ENCODE results near the gene EEPD1. TPM values are rescaled to one million over a fixed set of nuclear protein-coding genes. Genes with fewer than 3 reads are reported as not detected.

The EEPD1 gene
- total RNA-seq, 1 experiment from 2014 or later = 48.0 TPM

DNA sequence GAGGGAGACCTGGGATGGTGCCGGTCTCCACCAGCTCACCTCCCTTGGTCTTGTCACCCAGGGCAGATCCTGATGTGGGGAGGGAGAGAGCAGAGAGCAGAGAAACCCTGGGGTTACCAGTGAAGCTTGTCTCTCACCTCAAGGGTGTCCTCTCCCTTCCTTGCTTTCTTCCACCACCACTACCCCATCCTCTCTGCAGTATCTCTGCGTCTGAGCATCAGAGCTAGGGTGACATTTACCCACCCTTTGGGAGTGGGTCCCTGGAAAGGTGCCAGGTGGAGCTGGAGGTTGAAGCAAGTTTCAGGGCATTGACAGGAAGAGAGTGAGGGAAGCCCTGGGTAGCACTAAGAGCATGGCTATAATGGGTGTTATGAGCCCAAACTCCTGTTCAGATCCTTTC lies 161.4 kb downstream of the EEPD1 start:
- CTCF ChIA-PET = no interaction called here
- no TSS peak for BruUV-seq (replicated peaks)

DNA sequence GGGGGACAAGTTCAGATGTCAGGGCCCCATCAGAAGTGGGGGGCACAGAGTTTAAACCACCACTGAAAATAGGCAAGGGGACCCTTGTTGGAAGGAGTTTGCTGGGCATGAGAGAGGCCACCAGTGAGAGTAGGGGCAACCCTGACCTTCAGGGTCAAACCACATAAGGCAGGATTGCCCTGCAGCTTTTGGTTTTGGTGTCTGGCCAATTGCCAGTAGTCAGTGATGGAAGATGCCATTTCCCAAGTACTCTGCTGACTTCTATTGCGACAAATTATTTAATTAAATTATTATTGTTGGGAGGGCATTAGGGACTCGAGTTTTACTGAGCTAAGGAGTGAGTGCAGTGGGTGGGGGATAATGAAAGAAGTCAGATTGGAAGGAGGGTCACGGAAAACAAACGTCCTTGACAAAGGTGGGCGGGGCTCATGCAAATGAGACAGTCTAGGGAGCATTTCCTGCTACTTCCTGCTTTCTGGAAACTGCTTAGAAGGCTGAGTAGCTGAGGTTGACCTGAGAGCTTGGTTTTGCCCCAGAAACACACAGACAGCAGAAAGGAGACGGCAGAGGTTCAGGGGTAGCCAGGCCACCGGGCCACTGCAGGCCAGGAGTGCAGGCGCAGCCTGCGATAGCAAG lies 162.4 kb downstream of the EEPD1 start:
- no peak overlapping the region for H3K4me3 ChIP-seq (ENCODE audit: low read depth in 2 of 2, low read length in 2 of 2)
- TF ChIP-seq, protein P1, sequence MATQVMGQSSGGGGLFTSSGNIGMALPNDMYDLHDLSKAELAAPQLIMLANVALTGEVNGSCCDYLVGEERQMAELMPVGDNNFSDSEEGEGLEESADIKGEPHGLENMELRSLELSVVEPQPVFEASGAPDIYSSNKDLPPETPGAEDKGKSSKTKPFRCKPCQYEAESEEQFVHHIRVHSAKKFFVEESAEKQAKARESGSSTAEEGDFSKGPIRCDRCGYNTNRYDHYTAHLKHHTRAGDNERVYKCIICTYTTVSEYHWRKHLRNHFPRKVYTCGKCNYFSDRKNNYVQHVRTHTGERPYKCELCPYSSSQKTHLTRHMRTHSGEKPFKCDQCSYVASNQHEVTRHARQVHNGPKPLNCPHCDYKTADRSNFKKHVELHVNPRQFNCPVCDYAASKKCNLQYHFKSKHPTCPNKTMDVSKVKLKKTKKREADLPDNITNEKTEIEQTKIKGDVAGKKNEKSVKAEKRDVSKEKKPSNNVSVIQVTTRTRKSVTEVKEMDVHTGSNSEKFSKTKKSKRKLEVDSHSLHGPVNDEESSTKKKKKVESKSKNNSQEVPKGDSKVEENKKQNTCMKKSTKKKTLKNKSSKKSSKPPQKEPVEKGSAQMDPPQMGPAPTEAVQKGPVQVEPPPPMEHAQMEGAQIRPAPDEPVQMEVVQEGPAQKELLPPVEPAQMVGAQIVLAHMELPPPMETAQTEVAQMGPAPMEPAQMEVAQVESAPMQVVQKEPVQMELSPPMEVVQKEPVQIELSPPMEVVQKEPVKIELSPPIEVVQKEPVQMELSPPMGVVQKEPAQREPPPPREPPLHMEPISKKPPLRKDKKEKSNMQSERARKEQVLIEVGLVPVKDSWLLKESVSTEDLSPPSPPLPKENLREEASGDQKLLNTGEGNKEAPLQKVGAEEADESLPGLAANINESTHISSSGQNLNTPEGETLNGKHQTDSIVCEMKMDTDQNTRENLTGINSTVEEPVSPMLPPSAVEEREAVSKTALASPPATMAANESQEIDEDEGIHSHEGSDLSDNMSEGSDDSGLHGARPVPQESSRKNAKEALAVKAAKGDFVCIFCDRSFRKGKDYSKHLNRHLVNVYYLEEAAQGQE (IDR thresholded peaks at IDR 0.05; ENCODE audit: insufficient read depth in 1 of 2, low read depth in 2 of 2, low read length in 1 of 2) = no peak
- TF ChIP-seq TCF7L2 (IDR thresholded peaks at IDR 0.05; ENCODE audit: low read depth, low read length) (no peak), POLR2AphosphoS5 (IDR thresholded peaks at IDR 0.05; ENCODE audit: low read depth, low read length) (no peak), SIN3A (IDR thresholded peaks at IDR 0.05; ENCODE audit: borderline replicate concordance, insufficient read depth, low read depth, low read length) (no peak)
- TF ChIP-seq, protein P2, sequence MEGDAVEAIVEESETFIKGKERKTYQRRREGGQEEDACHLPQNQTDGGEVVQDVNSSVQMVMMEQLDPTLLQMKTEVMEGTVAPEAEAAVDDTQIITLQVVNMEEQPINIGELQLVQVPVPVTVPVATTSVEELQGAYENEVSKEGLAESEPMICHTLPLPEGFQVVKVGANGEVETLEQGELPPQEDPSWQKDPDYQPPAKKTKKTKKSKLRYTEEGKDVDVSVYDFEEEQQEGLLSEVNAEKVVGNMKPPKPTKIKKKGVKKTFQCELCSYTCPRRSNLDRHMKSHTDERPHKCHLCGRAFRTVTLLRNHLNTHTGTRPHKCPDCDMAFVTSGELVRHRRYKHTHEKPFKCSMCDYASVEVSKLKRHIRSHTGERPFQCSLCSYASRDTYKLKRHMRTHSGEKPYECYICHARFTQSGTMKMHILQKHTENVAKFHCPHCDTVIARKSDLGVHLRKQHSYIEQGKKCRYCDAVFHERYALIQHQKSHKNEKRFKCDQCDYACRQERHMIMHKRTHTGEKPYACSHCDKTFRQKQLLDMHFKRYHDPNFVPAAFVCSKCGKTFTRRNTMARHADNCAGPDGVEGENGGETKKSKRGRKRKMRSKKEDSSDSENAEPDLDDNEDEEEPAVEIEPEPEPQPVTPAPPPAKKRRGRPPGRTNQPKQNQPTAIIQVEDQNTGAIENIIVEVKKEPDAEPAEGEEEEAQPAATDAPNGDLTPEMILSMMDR (IDR thresholded peaks at IDR 0.05) = no peak
- no peaks in the 10 kb centered on the region for H3K36me3 ChIP-seq (ENCODE audit: control insufficient read depth, insufficient read depth, low read length)
- no peak overlapping the region for H3K27ac ChIP-seq (ENCODE audit: low read length)
- ChIA-PET CTCF (no interaction called here), POLR2A (no interaction called here)
- no peaks in the 10 kb centered on the region for H3K27me3 ChIP-seq (ENCODE audit: control insufficient read depth, insufficient read depth, low read length)
- no TSS peak for BruUV-seq (replicated peaks)
- H3K4me1 ChIP-seq (ENCODE audit: control insufficient read depth, insufficient read depth, low read length) = peaks cover 7% of the 10 kb centered on the region
- no peaks in the 10 kb centered on the region for H3K9me3 ChIP-seq (ENCODE audit: control insufficient read depth, insufficient read depth, low read depth, low read length)
- in situ Hi-C loops (cut with HindIII; ENCODE audit: low pct_unique_long_range_greater_than_20kb, low sequenced_read_pairs) (loop anchor here (25.0 kb wide), 1 partner anchor 328 kb away; no protein-coding TSS in a partner anchor), intact Hi-C loops (cut with micrococcal nuclease; ENCODE audit: unreplicated experiment) (no loop called here)
- ATAC-seq = no peak
- no peak for DNase-seq (ENCODE audit: low read depth, low spot score)

More for the DNA sequence above, 161.4 kb downstream of the EEPD1 start:
- Histone ChIP-seq H3K4me3 (ENCODE audit: low read depth in 2 of 2, low read length in 2 of 2) (no peak overlapping the region), H3K4me1 (ENCODE audit: control insufficient read depth, insufficient read depth, low read length) (peaks cover 7% of the 10 kb centered on the region), H3K27ac (ENCODE audit: low read length) (no peak overlapping the region), H3K9me3 (ENCODE audit: control insufficient read depth, insufficient read depth, low read depth, low read length) (no peaks in the 10 kb centered on the region), H3K36me3 (ENCODE audit: control insufficient read depth, insufficient read depth, low read length) (no peaks in the 10 kb centered on the region), H3K27me3 (ENCODE audit: control insufficient read depth, insufficient read depth, low read length) (no peaks in the 10 kb centered on the region)
- DNase-seq (ENCODE audit: low read depth, low spot score) = no peak
- intact Hi-C loops (cut with micrococcal nuclease; ENCODE audit: unreplicated experiment) = loop anchor here (5.0 kb wide), 1 partner anchor 397 kb away; no protein-coding TSS in a partner anchor
- ATAC-seq = no peak
- TF ChIP-seq, protein P2 (IDR thresholded peaks at IDR 0.05) = no peak
- TF ChIP-seq TCF7L2 (IDR thresholded peaks at IDR 0.05; ENCODE audit: low read depth, low read length) (no peak), SIN3A (IDR thresholded peaks at IDR 0.05; ENCODE audit: borderline replicate concordance, insufficient read depth, low read depth, low read length) (no peak), POLR2AphosphoS5 (IDR thresholded peaks at IDR 0.05; ENCODE audit: low read depth, low read length) (no peak)
- TF ChIP-seq, protein P1 (IDR thresholded peaks at IDR 0.05; ENCODE audit: insufficient read depth in 1 of 2, low read depth in 2 of 2, low read length in 1 of 2) = no peak
- in situ Hi-C loops (cut with HindIII; ENCODE audit: low pct_unique_long_range_greater_than_20kb, low sequenced_read_pairs) = loop anchor here (25.0 kb wide), 1 partner anchor 327 kb away; no protein-coding TSS in a partner anchor
- POLR2A ChIA-PET = no interaction called here

Measured in Panc1 (cell line).